Measurements from ENCODE around the gene HSPBP1. TPM values are rescaled to one million over a fixed set of nuclear protein-coding genes. Genes with fewer than 3 reads are reported as not detected.
"Not testable (repeated sequence)": the region's sequence is repeated elsewhere in the genome, so short reads cannot be mapped to it uniquely, and the experiment has no call there.

HSPBP1 gene
- total RNA-seq, 5 donors from 2014 or later (not counting 1 experiment from before 2014, with no cell fraction given), result 16.8 to 27.6 (median 24.7) TPM

DNA sequence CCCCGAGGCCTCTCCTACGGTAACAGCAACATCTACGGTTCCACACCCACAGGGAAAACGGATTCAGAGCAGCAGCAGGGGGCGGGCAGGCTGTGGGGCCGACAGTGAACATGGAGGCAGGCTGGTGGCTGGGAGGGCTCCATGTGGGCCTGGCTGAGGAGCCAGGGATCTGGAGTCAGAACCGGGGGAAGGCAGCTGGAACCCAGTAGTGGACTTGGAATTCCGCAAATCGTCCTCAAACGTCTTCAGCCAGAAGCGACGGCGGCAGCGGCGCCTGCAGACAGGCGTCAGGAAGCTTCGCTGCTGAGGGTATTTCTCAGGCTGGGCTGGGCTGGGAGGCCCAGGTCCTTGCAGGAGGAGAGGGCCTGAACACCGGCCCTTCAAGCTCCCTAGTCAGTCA is 53.1 kb downstream of the HSPBP1 start:
- no peak overlapping the region for H3K4me3 ChIP-seq (ENCODE audit: control insufficient read depth in 1 of 2, extremely low read depth in 1 of 2, low read length in 1 of 2)
- H3K27ac ChIP-seq (ENCODE audit: low read length), result no peak overlapping the region
- ChIA-PET CTCF (no interaction called here), POLR2A (no interaction called here)
- peaks cover 0 to 3% (median 0%) of the 10 kb centered on the region in 3 donors for H3K4me1 Mint-ChIP-seq
- no peak for ATAC-seq (replicated peaks in 1 of 4)
- no peaks in the 10 kb centered on the region for H3K9me3 ChIP-seq
- no peaks in the 10 kb centered on the region for H3K27me3 Mint-ChIP-seq
- 90% methylated on average over 16 of the region's 18 CpGs for WGBS (ENCODE audit: insufficient coverage)
- no peak for DNase-seq
- peaks cover 22% of the 10 kb centered on the region for H3K36me3 Mint-ChIP-seq
- no peaks in the 10 kb centered on the region for H3K9me3 Mint-ChIP-seq
- no peaks in the 10 kb centered on the region for H3K4me1 ChIP-seq (ENCODE audit: control insufficient read depth in 1 of 2, extremely low read depth in 1 of 2, insufficient read depth in 2 of 2, low read length in 2 of 2)
- no peak overlapping the region for H3K27ac Mint-ChIP-seq
- peaks cover 28 to 60% of the 10 kb centered on the region in 2 donors for H3K36me3 ChIP-seq (ENCODE audit: control insufficient read depth in 2 of 2, extremely low read depth in 1 of 2, insufficient read depth in 1 of 2, low read length in 1 of 2)
- H3K4me3 Mint-ChIP-seq, result no peak overlapping the region
- no peaks in the 10 kb centered on the region for H3K27me3 ChIP-seq (replicated peaks in 1 of 2; ENCODE audit: control insufficient read depth in 2 of 2, extremely low read depth in 1 of 2, insufficient read depth in 2 of 2, low read length in 1 of 2)

DNA sequence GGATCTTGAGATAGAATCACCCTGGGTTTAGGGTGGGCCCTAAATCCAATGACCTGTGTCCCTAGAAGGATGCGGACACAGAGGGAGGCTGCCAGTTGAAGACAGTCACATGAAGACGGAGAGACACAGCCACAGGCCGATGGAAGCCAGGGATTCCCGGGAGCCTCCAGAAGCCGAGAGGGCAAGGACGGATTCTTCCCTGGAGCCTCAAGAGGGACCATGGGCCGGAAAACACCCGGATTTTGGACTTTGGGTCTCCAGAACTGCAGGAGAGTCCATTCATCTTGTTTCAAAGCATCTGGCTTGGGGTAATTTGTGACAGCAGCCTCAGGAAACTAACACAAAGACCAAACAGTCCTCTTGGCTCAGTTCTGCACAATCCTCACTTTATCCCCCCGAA is 53.6 kb downstream of the HSPBP1 start:
- Mint-ChIP-seq H3K4me1 (peaks cover 0 to 3% (median 0%) of the 10 kb centered on the region in 3 donors), H3K4me3 (no peak overlapping the region), H3K27ac (no peak overlapping the region), H3K27me3 (no peaks in the 10 kb centered on the region), H3K36me3 (peaks cover 26% of the 10 kb centered on the region), H3K9me3 (peaks cover 0 to 4% (median 2%) of the 10 kb centered on the region in 3 donors)
- Histone ChIP-seq H3K4me1 (ENCODE audit: control insufficient read depth in 1 of 2, extremely low read depth in 1 of 2, insufficient read depth in 2 of 2, low read length in 2 of 2) (no peaks in the 10 kb centered on the region), H3K4me3 (ENCODE audit: control insufficient read depth in 1 of 2, extremely low read depth in 1 of 2, low read length in 1 of 2) (no peak overlapping the region), H3K27me3 (replicated peaks in 1 of 2; ENCODE audit: control insufficient read depth in 2 of 2, extremely low read depth in 1 of 2, insufficient read depth in 2 of 2, low read length in 1 of 2) (no peaks in the 10 kb centered on the region), H3K36me3 (ENCODE audit: control insufficient read depth in 2 of 2, extremely low read depth in 1 of 2, insufficient read depth in 1 of 2, low read length in 1 of 2) (peaks cover 24 to 55% of the 10 kb centered on the region in 2 donors), H3K27ac (ENCODE audit: low read length) (no peak overlapping the region), H3K9me3 (no peaks in the 10 kb centered on the region)
- ATAC-seq (replicated peaks in 1 of 4) (no peak), DNase-seq (no peak)
- ChIA-PET CTCF (no interaction called here), POLR2A (no interaction called here)
- WGBS (ENCODE audit: insufficient coverage), result 86% methylated on average over 8 of the region's 9 CpGs

DNA sequence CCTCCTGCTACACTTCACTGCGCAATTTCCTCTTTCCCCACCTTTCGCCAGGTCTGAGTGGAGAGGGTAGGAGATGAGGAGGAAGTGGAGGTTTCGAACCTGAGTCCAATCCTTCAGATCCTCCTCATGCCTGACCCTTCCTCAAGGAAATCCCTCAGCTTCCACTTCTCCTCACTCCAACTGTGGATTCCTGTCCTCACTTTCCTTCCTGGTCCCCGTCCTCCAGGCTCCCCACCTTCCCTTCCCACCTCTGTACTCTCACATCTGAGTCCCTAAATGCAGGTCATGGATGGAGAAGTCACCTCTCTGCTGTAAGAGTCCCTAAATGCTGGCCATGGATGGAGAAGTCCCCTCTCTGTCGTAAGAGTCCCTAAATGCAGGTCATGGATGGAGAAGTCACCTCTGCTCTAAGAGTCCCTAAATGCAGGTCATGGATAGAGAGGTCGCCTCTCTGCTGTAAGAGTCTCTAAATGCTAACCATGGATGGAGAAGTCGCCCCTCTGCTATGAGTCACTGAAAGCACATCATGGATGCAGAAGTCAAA is 54.4 kb downstream of the HSPBP1 start:
- no peaks in the 10 kb centered on the region for H3K27me3 ChIP-seq (replicated peaks in 1 of 2; ENCODE audit: control insufficient read depth in 2 of 2, extremely low read depth in 1 of 2, insufficient read depth in 2 of 2, low read length in 1 of 2)
- WGBS (ENCODE audit: insufficient coverage), result 84% methylated on average over 3 of the region's 7 CpGs
- H3K9me3 ChIP-seq, result no peaks in the 10 kb centered on the region
- peaks cover 21 to 48% of the 10 kb centered on the region in 2 donors for H3K36me3 ChIP-seq (ENCODE audit: control insufficient read depth in 2 of 2, extremely low read depth in 1 of 2, insufficient read depth in 1 of 2, low read length in 1 of 2)
- DNase-seq (no peak), ATAC-seq (replicated peaks in 1 of 4) (no peak)
- Mint-ChIP-seq H3K4me1 (peaks cover 0 to 3% (median 0%) of the 10 kb centered on the region in 3 donors), H3K27me3 (no peaks in the 10 kb centered on the region), H3K27ac (peak overlapping the region in 1 of 2 donors; percentile 35), H3K9me3 (peaks cover 0 to 10% (median 2%) of the 10 kb centered on the region in 3 donors), H3K4me3 (no peak overlapping the region), H3K36me3 (peaks cover 33% of the 10 kb centered on the region)
- H3K4me3 ChIP-seq (ENCODE audit: control insufficient read depth in 1 of 2, extremely low read depth in 1 of 2, low read length in 1 of 2), result no peak overlapping the region
- no peak overlapping the region for H3K27ac ChIP-seq (ENCODE audit: low read length)
- ChIA-PET CTCF (no interaction called here), POLR2A (no interaction called here)
- H3K4me1 ChIP-seq (ENCODE audit: control insufficient read depth in 1 of 2, extremely low read depth in 1 of 2, insufficient read depth in 2 of 2, low read length in 2 of 2), result no peaks in the 10 kb centered on the region

DNA sequence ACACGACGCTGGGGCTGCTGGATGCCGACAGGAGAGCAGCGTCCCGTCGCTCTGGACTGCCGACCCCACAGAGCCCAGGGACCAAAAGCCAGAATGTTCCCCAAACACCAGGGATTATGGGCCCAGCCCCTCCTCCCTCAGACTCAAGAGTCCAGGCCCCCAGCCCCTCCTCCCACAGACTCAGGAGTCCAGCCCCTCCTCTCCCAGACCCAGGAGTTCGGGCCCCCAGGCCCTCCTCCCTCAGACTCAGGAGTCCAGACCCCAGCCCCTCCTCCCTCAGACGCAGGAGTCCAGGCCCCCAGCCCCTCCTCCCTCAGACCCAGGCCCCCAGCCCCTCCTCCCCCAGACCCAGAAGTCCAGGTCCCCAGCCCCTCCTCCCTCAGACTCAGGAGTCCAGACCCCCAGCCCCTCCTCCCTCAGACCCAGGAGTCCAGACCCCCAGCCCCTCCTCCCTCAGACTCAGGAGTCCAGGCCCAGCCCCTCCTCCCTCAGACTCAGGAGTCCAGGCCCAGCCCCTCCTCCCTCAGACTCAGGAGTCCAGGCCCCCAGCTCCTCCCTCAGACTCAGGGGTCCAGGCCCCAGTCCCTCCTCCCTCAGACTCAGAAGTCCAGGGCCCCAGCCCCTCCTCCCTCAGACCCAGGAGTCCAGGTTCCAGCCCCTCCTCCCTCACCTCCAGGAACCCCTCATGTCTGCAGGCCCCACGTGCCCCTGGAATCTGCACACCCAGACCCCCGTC is 55.1 kb downstream of the HSPBP1 start:
- H3K27me3 Mint-ChIP-seq; H3K4me1 Mint-ChIP-seq; H3K27ac Mint-ChIP-seq; H3K27ac ChIP-seq (ENCODE audit: low read length); H3K4me3 Mint-ChIP-seq; H3K9me3 ChIP-seq; H3K4me3 ChIP-seq (ENCODE audit: control insufficient read depth in 1 of 2, extremely low read depth in 1 of 2, low read length in 1 of 2); DNase-seq; POLR2A ChIA-PET; ATAC-seq (replicated peaks in 1 of 4); H3K4me1 ChIP-seq (ENCODE audit: control insufficient read depth in 1 of 2, extremely low read depth in 1 of 2, insufficient read depth in 2 of 2, low read length in 2 of 2); CTCF ChIA-PET; H3K27me3 ChIP-seq (replicated peaks in 1 of 2; ENCODE audit: control insufficient read depth in 2 of 2, extremely low read depth in 1 of 2, insufficient read depth in 2 of 2, low read length in 1 of 2): not testable (repeated sequence)
- Mint-ChIP-seq H3K9me3 (peaks cover 0 to 13% (median 2%) of the 10 kb centered on the region in 3 donors), H3K36me3 (peaks cover 33% of the 10 kb centered on the region)
- 94% methylated on average over 7 of the region's 11 CpGs for whole genome bisulfite sequencing (ENCODE audit: insufficient coverage)
- H3K36me3 ChIP-seq (ENCODE audit: control insufficient read depth in 2 of 2, extremely low read depth in 1 of 2, insufficient read depth in 1 of 2, low read length in 1 of 2), result peaks cover 20 to 42% of the 10 kb centered on the region in 2 donors

DNA sequence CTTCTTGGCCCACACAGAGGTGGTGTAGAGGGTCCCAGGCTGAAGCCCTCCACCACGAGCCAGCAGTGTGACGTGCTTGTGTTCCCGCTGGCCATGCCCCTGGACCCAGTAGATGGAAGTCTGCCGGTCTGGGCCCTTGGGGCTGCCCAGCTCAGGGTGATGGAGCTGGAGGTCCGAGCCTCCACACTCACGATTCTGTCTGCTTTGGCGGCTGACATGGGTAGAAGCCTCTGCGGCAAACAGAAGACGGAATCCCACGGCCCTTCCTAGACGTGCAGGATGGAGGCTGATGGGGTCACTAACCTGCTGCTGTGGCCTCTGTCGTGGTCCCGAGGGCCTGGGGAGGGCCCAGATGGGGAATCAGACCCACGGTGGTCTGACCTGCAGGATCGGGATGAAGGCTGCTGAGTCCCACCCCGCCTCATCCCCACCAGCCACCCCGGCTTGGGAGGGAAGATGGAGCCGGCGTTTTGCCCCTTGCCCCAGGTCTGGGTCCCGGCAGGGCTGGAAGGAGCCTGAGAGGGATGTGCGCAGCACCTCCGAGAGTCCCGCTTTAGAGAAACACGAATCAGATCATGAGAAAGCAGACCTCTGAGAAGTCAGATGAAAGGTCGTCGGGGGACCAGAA is 55.8 kb downstream of the HSPBP1 start:
- Histone ChIP-seq H3K4me3 (ENCODE audit: control insufficient read depth in 1 of 2, extremely low read depth in 1 of 2, low read length in 1 of 2) (no peak overlapping the region), H3K9me3 (no peaks in the 10 kb centered on the region), H3K4me1 (ENCODE audit: control insufficient read depth in 1 of 2, extremely low read depth in 1 of 2, insufficient read depth in 2 of 2, low read length in 2 of 2) (no peaks in the 10 kb centered on the region), H3K27me3 (replicated peaks in 1 of 2; ENCODE audit: control insufficient read depth in 2 of 2, extremely low read depth in 1 of 2, insufficient read depth in 2 of 2, low read length in 1 of 2) (no peaks in the 10 kb centered on the region), H3K36me3 (ENCODE audit: control insufficient read depth in 2 of 2, extremely low read depth in 1 of 2, insufficient read depth in 1 of 2, low read length in 1 of 2) (peaks cover 18 to 35% of the 10 kb centered on the region in 2 donors), H3K27ac (ENCODE audit: low read length) (no peak overlapping the region)
- ATAC-seq (replicated peaks in 1 of 4) (peak in 2 of 4 experiments; percentile 11 to 20), DNase-seq (no peak)
- H3K27ac Mint-ChIP-seq, result no peak overlapping the region
- H3K4me3 Mint-ChIP-seq, result no peak overlapping the region
- peaks cover 31% of the 10 kb centered on the region for H3K36me3 Mint-ChIP-seq
- ChIA-PET CTCF (no interaction called here), POLR2A (no interaction called here)
- WGBS (ENCODE audit: insufficient coverage), result 83% methylated on average over 22 of the region's 26 CpGs
- peaks cover 0 to 3% (median 0%) of the 10 kb centered on the region in 3 donors for H3K4me1 Mint-ChIP-seq
- peaks cover 0 to 13% (median 2%) of the 10 kb centered on the region in 3 donors for H3K9me3 Mint-ChIP-seq
- no peaks in the 10 kb centered on the region for H3K27me3 Mint-ChIP-seq

DNA sequence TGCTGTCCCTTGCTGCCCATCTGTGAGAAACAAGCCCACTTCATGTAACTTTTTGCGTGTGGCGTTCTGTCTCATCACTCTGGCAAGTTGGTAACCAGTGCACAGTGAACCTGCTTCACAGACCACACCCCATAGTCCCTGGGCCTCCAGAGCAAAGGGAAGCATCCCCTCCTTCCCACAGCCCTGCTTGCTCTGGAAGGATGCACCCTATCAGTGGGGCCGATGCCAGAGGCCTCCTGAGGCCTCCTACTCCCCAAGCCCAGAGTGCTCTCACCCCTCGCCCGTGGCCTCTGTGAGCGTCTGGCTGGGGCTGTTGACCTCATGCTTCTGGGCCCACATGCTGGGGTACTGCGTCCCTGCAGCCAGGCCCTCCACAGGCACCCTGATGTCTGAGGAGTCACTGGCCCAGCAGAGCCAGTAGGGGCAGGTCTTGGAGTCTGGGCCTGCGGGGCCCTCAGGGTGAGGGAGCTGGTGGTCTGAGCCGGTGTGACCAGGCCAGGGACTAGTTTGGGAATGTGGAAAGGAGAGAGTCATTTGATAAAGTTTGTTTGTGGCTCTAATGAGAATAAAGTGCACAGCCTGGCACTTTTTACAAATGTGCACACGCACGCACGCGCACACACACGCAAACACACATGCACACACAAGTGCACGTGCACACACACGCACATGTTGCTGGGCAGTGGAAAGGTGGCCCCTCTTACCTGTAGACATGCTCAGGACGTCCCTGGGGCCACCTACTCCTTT is 56.4 kb downstream of the HSPBP1 start:
- Mint-ChIP-seq H3K27ac (no peak overlapping the region), H3K9me3 (peaks cover 0 to 13% (median 2%) of the 10 kb centered on the region in 3 donors), H3K27me3 (no peaks in the 10 kb centered on the region), H3K36me3 (peaks cover 29% of the 10 kb centered on the region), H3K4me3 (no peak overlapping the region), H3K4me1 (peaks cover 0 to 3% (median 0%) of the 10 kb centered on the region in 3 donors)
- H3K9me3 ChIP-seq, result no peaks in the 10 kb centered on the region
- no peaks in the 10 kb centered on the region for H3K27me3 ChIP-seq (replicated peaks in 1 of 2; ENCODE audit: control insufficient read depth in 2 of 2, extremely low read depth in 1 of 2, insufficient read depth in 2 of 2, low read length in 1 of 2)
- H3K4me1 ChIP-seq (ENCODE audit: control insufficient read depth in 1 of 2, extremely low read depth in 1 of 2, insufficient read depth in 2 of 2, low read length in 2 of 2), result no peaks in the 10 kb centered on the region
- H3K36me3 ChIP-seq (ENCODE audit: control insufficient read depth in 2 of 2, extremely low read depth in 1 of 2, insufficient read depth in 1 of 2, low read length in 1 of 2), result peaks cover 18 to 29% of the 10 kb centered on the region in 2 donors
- H3K27ac ChIP-seq (ENCODE audit: low read length), result no peak overlapping the region
- no peak for DNase-seq
- ChIA-PET CTCF (no interaction called here), POLR2A (no interaction called here)
- WGBS (ENCODE audit: insufficient coverage), result 97% methylated on average over 12 of the region's 17 CpGs
- ATAC-seq (replicated peaks in 1 of 4), result no peak
- H3K4me3 ChIP-seq (ENCODE audit: control insufficient read depth in 1 of 2, extremely low read depth in 1 of 2, low read length in 1 of 2), result no peak overlapping the region
